PC-9 (cell line): ENCODE measurements around the gene ESX1.

Source experiments
- EZH2 ChIP-seq: fragments of 200-600 bp; sonication (generic); IDR thresholded peaks from 2 replicates; pipeline ENCODE4 v1.8.0; 2017; ENCODE audit warnings: antibody characterized with exemption, low read depth
- TF ChIP-seq, protein P1 (sequence below): fragments of 200-600 bp; sonication (generic); conservative IDR thresholded peaks from 2 replicates; pipeline ENCODE4 v1.6.1; 2017; ENCODE audit warnings: mixed run types, antibody characterized with exemption, mild to moderate bottlenecking, moderate library complexity

DNA sequence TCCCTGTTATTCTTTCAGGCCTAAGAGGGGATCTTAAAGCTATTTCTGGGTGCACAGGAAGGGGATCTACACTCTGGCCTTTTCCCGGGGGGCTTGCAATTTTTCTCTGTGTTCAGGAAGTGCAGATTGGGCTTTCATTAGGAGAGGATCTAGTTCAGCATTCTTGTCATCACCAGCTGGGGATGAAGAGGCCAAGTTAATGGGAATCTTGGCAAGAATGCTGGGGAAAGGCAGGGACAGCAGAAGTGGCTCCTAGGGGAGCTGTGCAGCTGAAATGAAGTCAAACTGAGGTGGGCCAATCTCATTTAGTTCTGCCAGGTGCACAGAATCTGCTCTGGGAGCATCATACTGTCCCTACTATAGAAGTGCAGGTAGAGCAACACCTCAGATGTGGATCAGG lies 40.9 kb upstream of the ESX1 start:
- TF ChIP-seq, protein P1, sequence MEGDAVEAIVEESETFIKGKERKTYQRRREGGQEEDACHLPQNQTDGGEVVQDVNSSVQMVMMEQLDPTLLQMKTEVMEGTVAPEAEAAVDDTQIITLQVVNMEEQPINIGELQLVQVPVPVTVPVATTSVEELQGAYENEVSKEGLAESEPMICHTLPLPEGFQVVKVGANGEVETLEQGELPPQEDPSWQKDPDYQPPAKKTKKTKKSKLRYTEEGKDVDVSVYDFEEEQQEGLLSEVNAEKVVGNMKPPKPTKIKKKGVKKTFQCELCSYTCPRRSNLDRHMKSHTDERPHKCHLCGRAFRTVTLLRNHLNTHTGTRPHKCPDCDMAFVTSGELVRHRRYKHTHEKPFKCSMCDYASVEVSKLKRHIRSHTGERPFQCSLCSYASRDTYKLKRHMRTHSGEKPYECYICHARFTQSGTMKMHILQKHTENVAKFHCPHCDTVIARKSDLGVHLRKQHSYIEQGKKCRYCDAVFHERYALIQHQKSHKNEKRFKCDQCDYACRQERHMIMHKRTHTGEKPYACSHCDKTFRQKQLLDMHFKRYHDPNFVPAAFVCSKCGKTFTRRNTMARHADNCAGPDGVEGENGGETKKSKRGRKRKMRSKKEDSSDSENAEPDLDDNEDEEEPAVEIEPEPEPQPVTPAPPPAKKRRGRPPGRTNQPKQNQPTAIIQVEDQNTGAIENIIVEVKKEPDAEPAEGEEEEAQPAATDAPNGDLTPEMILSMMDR, result no peak
- no peak for TF ChIP-seq EZH2
